Glutamatergic neuron (in vitro differentiated cells): Measurements from ENCODE around the gene TMEM51. TPM values are rescaled to one million over a fixed set of nuclear protein-coding genes. Genes with fewer than 3 reads are reported as not detected.

Experiments
- DNase-seq: peaks from one replicate; pipeline ENCODE4 v3.0.0; 2022
- H3K27ac Mint-ChIP-seq: one replicate; pipeline ENCODE4 v1.8.0; 2020; ENCODE audit warnings: mild to moderate bottlenecking, mixed read lengths, inconsistent platforms; ENCODE audit not compliant: unreplicated experiment
- H3K27me3 Mint-ChIP-seq: one replicate; pipeline ENCODE4 v1.8.0; 2020; ENCODE audit warnings: mild to moderate bottlenecking, moderate library complexity, mixed read lengths, inconsistent platforms; ENCODE audit not compliant: unreplicated experiment
- H3K36me3 Mint-ChIP-seq: one replicate; pipeline ENCODE4 v1.8.0; 2020; ENCODE audit warnings: mild to moderate bottlenecking, mixed read lengths, inconsistent platforms; ENCODE audit not compliant: unreplicated experiment
- H3K4me1 Mint-ChIP-seq: one replicate; pipeline ENCODE4 v1.8.0; 2020; ENCODE audit warnings: mild to moderate bottlenecking, low read depth, mixed read lengths, inconsistent platforms; ENCODE audit not compliant: unreplicated experiment
- H3K4me3 Mint-ChIP-seq: one replicate; pipeline ENCODE4 v1.8.0; 2020; ENCODE audit warnings: mild to moderate bottlenecking, mixed read lengths, inconsistent platforms; ENCODE audit not compliant: unreplicated experiment
- H3K9me3 Mint-ChIP-seq: one replicate; pipeline ENCODE4 v1.8.0; 2020; ENCODE audit warnings: mild to moderate bottlenecking, moderate library complexity, mixed read lengths, inconsistent platforms; ENCODE audit not compliant: unreplicated experiment
- total RNA-seq: library from RNA; stranded (reverse); fragmentation: NEBNext Ultra II Directional; extraction: Animal tissue kit (Norgen Biotek cat#: 25700); gene quantifications from one replicate; pipeline ENCODE4 v1.2.1, GENCODE V29; 2021; ENCODE audit not compliant: unreplicated experiment
- TF ChIP-seq, protein P1 (sequence below): fragments of 200-600 bp; sonication (generic); IDR thresholded peaks from one replicate; pipeline ENCODE4 v1.5.0; 2021; ENCODE audit not compliant: partially characterized antibody, unreplicated experiment

TMEM51 gene
- total RNA-seq, 1 donor from 2014 or later, result 3.2 TPM

DNA sequence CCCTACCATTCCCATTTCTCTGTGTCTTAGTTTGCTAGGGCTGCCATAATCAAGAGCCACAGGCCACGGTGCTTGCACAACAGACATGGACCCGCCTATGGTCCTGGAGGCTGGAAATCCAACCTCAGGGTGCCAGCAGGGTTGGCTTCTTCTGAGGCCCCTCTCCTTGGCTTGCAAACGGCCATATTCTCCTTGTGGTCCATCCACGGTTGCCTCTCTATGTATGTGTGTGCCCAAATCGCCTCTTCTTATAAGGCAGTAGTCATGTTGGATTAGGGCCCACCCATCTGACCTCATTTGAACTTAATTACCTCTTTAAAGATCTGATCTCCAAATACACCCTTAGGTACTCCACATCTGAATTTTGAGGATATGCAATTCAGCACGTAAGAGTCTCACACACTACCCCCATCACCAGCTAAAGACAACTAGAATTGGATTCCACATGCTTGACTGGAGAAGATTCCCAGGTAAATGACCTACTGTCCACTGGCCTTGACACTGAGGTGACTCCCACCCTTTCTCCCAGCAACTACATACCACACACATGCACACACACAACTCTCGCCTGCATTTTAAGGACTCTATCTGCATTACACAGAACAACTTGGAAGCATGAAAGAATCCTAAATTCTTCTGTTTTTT lies 28.3 kb upstream of the TMEM51 start:
- peaks cover 4% of the 10 kb centered on the region for H3K36me3 Mint-ChIP-seq
- H3K9me3 Mint-ChIP-seq, result no peaks in the 10 kb centered on the region

DNA sequence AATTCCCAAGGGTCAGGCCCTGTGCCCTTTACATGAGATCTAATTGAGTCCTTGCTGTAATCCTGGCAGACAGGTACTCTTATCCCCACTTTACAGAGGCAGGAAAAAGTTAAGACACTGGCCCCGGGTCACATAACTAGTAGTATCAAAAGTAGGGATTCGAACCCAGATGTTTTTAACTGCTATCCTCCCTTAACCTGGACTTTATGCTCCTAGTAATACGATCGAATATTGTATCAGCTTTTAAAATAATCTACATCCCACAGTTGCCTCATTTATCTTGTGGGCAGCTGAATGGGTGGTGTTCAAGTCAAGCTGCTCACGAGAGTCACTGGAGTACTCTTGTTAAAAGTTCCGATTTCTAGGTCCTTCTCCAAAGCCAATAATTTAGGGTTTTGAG lies 25.5 kb upstream of the TMEM51 start:
- Mint-ChIP-seq H3K27me3 (peaks cover 1% of the 10 kb centered on the region), H3K27ac (no peak overlapping the region), H3K4me3 (no peak overlapping the region), H3K36me3 (peaks cover 4% of the 10 kb centered on the region), H3K9me3 (no peaks in the 10 kb centered on the region), H3K4me1 (no peaks in the 10 kb centered on the region)
- TF ChIP-seq, protein P1, sequence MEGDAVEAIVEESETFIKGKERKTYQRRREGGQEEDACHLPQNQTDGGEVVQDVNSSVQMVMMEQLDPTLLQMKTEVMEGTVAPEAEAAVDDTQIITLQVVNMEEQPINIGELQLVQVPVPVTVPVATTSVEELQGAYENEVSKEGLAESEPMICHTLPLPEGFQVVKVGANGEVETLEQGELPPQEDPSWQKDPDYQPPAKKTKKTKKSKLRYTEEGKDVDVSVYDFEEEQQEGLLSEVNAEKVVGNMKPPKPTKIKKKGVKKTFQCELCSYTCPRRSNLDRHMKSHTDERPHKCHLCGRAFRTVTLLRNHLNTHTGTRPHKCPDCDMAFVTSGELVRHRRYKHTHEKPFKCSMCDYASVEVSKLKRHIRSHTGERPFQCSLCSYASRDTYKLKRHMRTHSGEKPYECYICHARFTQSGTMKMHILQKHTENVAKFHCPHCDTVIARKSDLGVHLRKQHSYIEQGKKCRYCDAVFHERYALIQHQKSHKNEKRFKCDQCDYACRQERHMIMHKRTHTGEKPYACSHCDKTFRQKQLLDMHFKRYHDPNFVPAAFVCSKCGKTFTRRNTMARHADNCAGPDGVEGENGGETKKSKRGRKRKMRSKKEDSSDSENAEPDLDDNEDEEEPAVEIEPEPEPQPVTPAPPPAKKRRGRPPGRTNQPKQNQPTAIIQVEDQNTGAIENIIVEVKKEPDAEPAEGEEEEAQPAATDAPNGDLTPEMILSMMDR, result no peak
- no peak for DNase-seq

More for the DNA sequence above, 28.3 kb upstream of the TMEM51 start:
- peaks cover 1% of the 10 kb centered on the region for H3K27me3 Mint-ChIP-seq
- H3K4me3 Mint-ChIP-seq, result no peak overlapping the region
- H3K27ac Mint-ChIP-seq, result no peak overlapping the region
- no peaks in the 10 kb centered on the region for H3K4me1 Mint-ChIP-seq
- no peak for DNase-seq
- TF ChIP-seq, protein P1, result no peak

DNA sequence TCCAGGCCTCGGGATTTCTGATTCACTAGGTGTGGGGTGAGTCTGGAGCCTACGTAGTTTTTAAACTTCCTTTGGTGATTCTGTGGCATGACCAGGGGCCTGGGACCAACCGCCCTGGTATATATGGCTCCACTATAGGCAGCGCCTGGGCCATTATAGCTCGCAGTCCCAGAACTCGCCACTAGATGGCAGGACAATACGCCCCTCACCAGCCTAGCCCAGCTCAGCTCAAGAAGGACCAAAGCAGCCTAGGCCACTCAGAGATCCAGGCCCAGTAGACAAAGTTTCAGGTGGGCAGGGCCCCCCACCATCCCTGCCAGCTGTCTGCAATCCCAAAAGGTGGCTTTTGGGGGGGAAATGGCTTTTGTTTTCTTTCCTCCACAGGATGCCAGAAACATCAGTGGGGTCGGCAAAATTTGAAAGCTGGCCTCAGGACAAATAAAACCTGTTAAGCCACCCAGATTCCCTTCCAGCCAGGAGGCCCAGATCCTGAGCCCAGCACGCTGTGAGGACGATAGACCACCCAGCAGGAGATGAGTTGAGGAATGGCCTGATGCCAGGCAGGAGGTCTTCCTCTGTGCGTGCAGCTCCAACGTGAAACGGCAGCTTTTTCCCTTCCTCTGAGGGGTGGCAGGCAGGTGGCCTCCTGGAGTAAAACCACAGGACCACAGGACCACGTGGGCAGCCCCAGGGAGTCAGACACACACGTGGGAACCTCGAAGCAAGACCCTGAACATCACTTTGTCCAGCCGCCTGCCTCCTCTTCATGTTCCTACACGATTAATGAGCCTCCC lies 24.8 kb upstream of the TMEM51 start:
- H3K4me1 Mint-ChIP-seq, result no peaks in the 10 kb centered on the region
- peak; percentile 87 for DNase-seq
- no peaks in the 10 kb centered on the region for H3K9me3 Mint-ChIP-seq
- H3K36me3 Mint-ChIP-seq, result peaks cover 4% of the 10 kb centered on the region
- TF ChIP-seq, protein P1, result peak; percentile 93
- H3K27ac Mint-ChIP-seq, result no peak overlapping the region
- H3K27me3 Mint-ChIP-seq, result peaks cover 1% of the 10 kb centered on the region
- no peak overlapping the region for H3K4me3 Mint-ChIP-seq

DNA sequence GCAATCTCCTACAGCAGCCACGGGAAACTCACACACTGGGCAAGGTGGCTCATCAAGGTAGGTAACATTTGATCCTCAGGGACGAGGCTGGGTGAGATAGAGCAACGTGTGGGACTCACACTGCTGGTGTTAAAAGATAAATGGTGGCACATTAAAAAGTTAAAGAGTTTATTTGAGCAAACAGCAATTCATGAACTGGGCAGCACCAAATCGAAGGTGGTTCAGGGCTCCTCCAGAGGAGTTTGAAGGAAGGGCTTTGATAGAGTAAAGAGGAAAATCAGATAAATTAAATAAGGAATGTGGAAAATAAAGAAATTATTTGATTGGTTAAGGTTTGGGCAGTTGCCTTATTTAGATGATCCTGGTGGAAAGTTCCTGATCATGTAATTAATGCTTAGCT lies 23.6 kb upstream of the TMEM51 start:
- H3K27me3 Mint-ChIP-seq, result peaks cover 1% of the 10 kb centered on the region
- no peak overlapping the region for H3K27ac Mint-ChIP-seq
- TF ChIP-seq, protein P1, result no peak
- no peaks in the 10 kb centered on the region for H3K9me3 Mint-ChIP-seq
- DNase-seq, result no peak
- no peak overlapping the region for H3K4me3 Mint-ChIP-seq
- peaks cover 4% of the 10 kb centered on the region for H3K36me3 Mint-ChIP-seq
- H3K4me1 Mint-ChIP-seq, result no peaks in the 10 kb centered on the region

DNA sequence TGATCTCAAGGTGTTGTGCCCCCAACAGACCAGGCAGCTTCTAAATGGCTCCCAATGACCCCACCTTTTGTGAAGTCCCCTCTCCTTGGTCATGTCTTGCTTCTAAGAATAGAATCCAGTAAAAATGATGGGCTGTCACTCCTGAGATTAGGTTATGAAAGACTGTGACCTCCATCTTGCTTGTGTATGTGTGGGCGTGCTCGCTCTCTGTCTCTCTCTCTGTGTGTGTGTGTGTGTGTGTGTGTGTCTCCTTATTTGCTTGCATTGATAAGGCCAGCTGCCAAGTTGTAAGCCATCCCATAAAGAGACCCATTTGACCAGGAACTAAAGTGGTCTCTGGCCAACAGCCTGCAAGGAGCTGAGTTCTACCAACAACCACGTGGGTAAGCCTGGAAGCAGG lies 22.9 kb upstream of the TMEM51 start:
- Mint-ChIP-seq H3K4me1 (no peaks in the 10 kb centered on the region), H3K27me3 (peaks cover 1% of the 10 kb centered on the region), H3K36me3 (peaks cover 4% of the 10 kb centered on the region), H3K27ac (no peak overlapping the region), H3K9me3 (no peaks in the 10 kb centered on the region), H3K4me3 (no peak overlapping the region)
- no peak for DNase-seq
- TF ChIP-seq, protein P1, result no peak
